Vagina (tissue), 2 donors: ENCODE results near the gene C20orf173. TPM values are rescaled to one million over a fixed set of nuclear protein-coding genes. Genes with fewer than 3 reads are reported as not detected.
"Not testable (repeated sequence)": the region's sequence is repeated elsewhere in the genome, so short reads cannot be mapped to it uniquely, and the experiment has no call there.

Source experiments
- DNase-seq, 2 donors: peaks; one replicate each; pipeline ENCODE4 v3.0.0-alpha.2; 2017; ENCODE audit errors: extremely low spot score in 2 of 2
- H3K27ac ChIP-seq: fragments of 200-600 bp; sonication (generic); one replicate; pipeline ENCODE4 v1.5.1; 2019
- H3K27me3 ChIP-seq: fragments of 200-600 bp; sonication (generic); one replicate; pipeline ENCODE4 v1.5.1; 2019
- H3K36me3 ChIP-seq, 2 donors: fragments of 200-600 bp; sonication (generic); one replicate each; pipeline ENCODE4 v1.5.1; 2017 to 2019
- H3K4me1 ChIP-seq: fragments of 200-600 bp; sonication (generic); one replicate; pipeline ENCODE4 v1.5.1; 2019
- H3K4me3 ChIP-seq, 2 donors: fragments of 200-600 bp; sonication (generic); 1 replicate in 1 of 2; 2 replicates in 1 of 2; pipeline ENCODE4 v1.5.1; 2016 to 2019
- H3K9me3 ChIP-seq: fragments of 200-600 bp; sonication (generic); one replicate; pipeline ENCODE4 v1.5.1; 2019
- CTCF ChIP-seq, 3 experiments: fragments of 450-650 bp in 2 of 3; fragments of 200-600 bp in 1 of 3; sonication (generic) in 1 of 3; IDR thresholded peaks; one replicate each; pipeline ENCODE4 v1.5.1; 2017 to 2019; ENCODE audit warnings: antibody characterized with exemption in 3 of 3, mild to moderate bottlenecking in 2 of 3, moderate library complexity in 2 of 3
- POLR2A ChIP-seq, 2 donors: fragments of 450-650 bp; IDR thresholded peaks; one replicate each; pipeline ENCODE4 v1.6.1; 2017; ENCODE audit warnings: antibody characterized with exemption in 2 of 2, mild to moderate bottlenecking in 2 of 2, moderate library complexity in 2 of 2
- POLR2AphosphoS5 ChIP-seq, 2 donors: sonication (generic); formaldehyde crosslinking; IDR thresholded peaks; one replicate each; pipeline ENCODE4 v1.9.0; 2017; ENCODE audit warnings: antibody characterized with exemption in 2 of 2, mild to moderate bottlenecking in 2 of 2, low read depth in 1 of 2; ENCODE audit not compliant: insufficient read depth in 1 of 2
- intact Hi-C: fragments of 100-400 bp; cut with DNase I; formaldehyde crosslinking; loops from one replicate; pipeline ENCODE4 v1.15.1; 2023
- total RNA-seq: library from RNA; depleted of rRNA; stranded (reverse); fragments of >200 nt; gene quantifications from one replicate; pipeline ENCODE4 v1.2.3, GENCODE V29; 2016

Gene C20orf173
- total RNA-seq, 1 donor from 2014 or later = not detected

- Histone ChIP-seq H3K36me3 (peaks cover 0 to 28% of the 10 kb centered on the region in 2 donors), H3K27me3 (no peaks in the 10 kb centered on the region), H3K4me3 (no peak overlapping the region), H3K27ac (no peak overlapping the region), H3K9me3 (no peaks in the 10 kb centered on the region), H3K4me1 (no peaks in the 10 kb centered on the region)
- intact Hi-C loops = no loop called here
- TF ChIP-seq POLR2A (IDR thresholded peaks at IDR 0.05) = no peak
- TF ChIP-seq CTCF (IDR thresholded peaks at IDR 0.05) = no peak
- no peak for TF ChIP-seq POLR2AphosphoS5 (IDR thresholded peaks at IDR 0.05; ENCODE audit: insufficient read depth in 1 of 2, low read depth in 1 of 2)
- no peak for DNase-seq
Observed at GRCh38 chr20:35559042-35559693, 29.7 kb upstream of the C20orf173 start.

GRCh38 chr20:35558451-35558850 is 29.0 kb upstream of the C20orf173 start:
- Histone ChIP-seq H3K27ac (no peak overlapping the region), H3K36me3 (peaks cover 0 to 35% of the 10 kb centered on the region in 2 donors), H3K4me1 (no peaks in the 10 kb centered on the region), H3K27me3 (no peaks in the 10 kb centered on the region), H3K9me3 (no peaks in the 10 kb centered on the region), H3K4me3 (no peak overlapping the region)
- no peak for TF ChIP-seq POLR2A (IDR thresholded peaks at IDR 0.05)
- TF ChIP-seq CTCF (IDR thresholded peaks at IDR 0.05) = no peak
- TF ChIP-seq POLR2AphosphoS5 (IDR thresholded peaks at IDR 0.05; ENCODE audit: insufficient read depth in 1 of 2, low read depth in 1 of 2) = no peak
- intact Hi-C loops = no loop called here
- no peak for DNase-seq

GRCh38 chr20:35556871-35557270 is 27.4 kb upstream of the C20orf173 start:
- no peak for TF ChIP-seq POLR2AphosphoS5 (IDR thresholded peaks at IDR 0.05; ENCODE audit: insufficient read depth in 1 of 2, low read depth in 1 of 2)
- TF ChIP-seq POLR2A (IDR thresholded peaks at IDR 0.05) = no peak
- no peak for TF ChIP-seq CTCF (IDR thresholded peaks at IDR 0.05)

GRCh38 chr20:35555951-35556645 is 26.6 kb upstream of the C20orf173 start:
- Histone ChIP-seq H3K9me3 (no peaks in the 10 kb centered on the region), H3K27me3 (no peaks in the 10 kb centered on the region), H3K27ac (no peak overlapping the region), H3K4me1 (no peaks in the 10 kb centered on the region), H3K4me3 (no peak overlapping the region), H3K36me3 (peaks cover 0 to 37% of the 10 kb centered on the region in 2 donors)
- intact Hi-C loops = no loop called here
- TF ChIP-seq POLR2A (IDR thresholded peaks at IDR 0.05) (no peak), CTCF (IDR thresholded peaks at IDR 0.05) (no peak), POLR2AphosphoS5 (IDR thresholded peaks at IDR 0.05; ENCODE audit: insufficient read depth in 1 of 2, low read depth in 1 of 2) (no peak)
- DNase-seq = no peak

More at GRCh38 chr20:35556871-35557270, 27.4 kb upstream of the C20orf173 start:
- no peaks in the 10 kb centered on the region for H3K9me3 ChIP-seq
- H3K4me1 ChIP-seq = no peaks in the 10 kb centered on the region
- intact Hi-C loops = no loop called here
- peaks cover 0 to 37% of the 10 kb centered on the region in 2 donors for H3K36me3 ChIP-seq
- H3K27ac ChIP-seq = no peak overlapping the region
- no peak overlapping the region for H3K4me3 ChIP-seq
- no peak for DNase-seq
- H3K27me3 ChIP-seq = no peaks in the 10 kb centered on the region

GRCh38 chr20:35555461-35555860 is 26.0 kb upstream of the C20orf173 start:
- H3K4me3 ChIP-seq, H3K27me3 ChIP-seq, H3K9me3 ChIP-seq, intact Hi-C loops, DNase-seq, H3K27ac ChIP-seq, H3K4me1 ChIP-seq: not testable (repeated sequence)
- H3K36me3 ChIP-seq = peaks cover 0 to 39% of the 10 kb centered on the region in 2 donors
